Left ventricle myocardium inferior (tissue), 1 donor: ENCODE results near the gene COMP. TPM values are rescaled to one million over a fixed set of nuclear protein-coding genes. Genes with fewer than 3 reads are reported as not detected.

Experiments
- DNase-seq: peaks from one replicate; pipeline ENCODE4 v3.0.0-alpha.2; 2020
- H3K27ac ChIP-seq: fragments of 200-600 bp; replicated peaks from 2 replicates; pipeline ENCODE4 v1.8.0; 2021
- H3K27me3 ChIP-seq: fragments of 200-600 bp; 2 replicates; pipeline ENCODE4 v1.8.0; 2021; ENCODE audit warnings: low read depth
- H3K36me3 ChIP-seq: fragments of 200-600 bp; 2 replicates; pipeline ENCODE4 v1.8.0; 2021
- H3K4me1 ChIP-seq: fragments of 200-600 bp; 2 replicates; pipeline ENCODE4 v1.8.0; 2021
- H3K4me3 ChIP-seq: fragments of 200-600 bp; 2 replicates; pipeline ENCODE4 v1.8.0; 2021; ENCODE audit warnings: mild to moderate bottlenecking, moderate library complexity
- H3K9me3 ChIP-seq: fragments of 200-600 bp; replicated peaks from 2 replicates; pipeline ENCODE4 v1.8.0; 2021
- CTCF ChIP-seq: fragments of 200-600 bp; IDR thresholded peaks from 2 replicates; pipeline ENCODE4 v1.8.0; 2021; ENCODE audit warnings: antibody characterized with exemption, mild to moderate bottlenecking, borderline replicate concordance
- intact Hi-C: fragments of 100-400 bp; cut with micrococcal nuclease; formaldehyde crosslinking; loops from one replicate; pipeline ENCODE4 v1.11.0; 2022
- total RNA-seq: library from RNA; stranded (reverse); fragmentation: NEBNext Ultra II Directional; extraction: Animal tissue kit (Norgen Biotek cat#: 25700); gene quantifications from one replicate; pipeline ENCODE4 v1.2.1, GENCODE V29; 2021
- donor health status: DM: no; HTN: yes; CAD: no; lungs with severe emphysema.

Gene COMP
- total RNA-seq, 1 donor from 2014 or later = 1.2 TPM

DNA sequence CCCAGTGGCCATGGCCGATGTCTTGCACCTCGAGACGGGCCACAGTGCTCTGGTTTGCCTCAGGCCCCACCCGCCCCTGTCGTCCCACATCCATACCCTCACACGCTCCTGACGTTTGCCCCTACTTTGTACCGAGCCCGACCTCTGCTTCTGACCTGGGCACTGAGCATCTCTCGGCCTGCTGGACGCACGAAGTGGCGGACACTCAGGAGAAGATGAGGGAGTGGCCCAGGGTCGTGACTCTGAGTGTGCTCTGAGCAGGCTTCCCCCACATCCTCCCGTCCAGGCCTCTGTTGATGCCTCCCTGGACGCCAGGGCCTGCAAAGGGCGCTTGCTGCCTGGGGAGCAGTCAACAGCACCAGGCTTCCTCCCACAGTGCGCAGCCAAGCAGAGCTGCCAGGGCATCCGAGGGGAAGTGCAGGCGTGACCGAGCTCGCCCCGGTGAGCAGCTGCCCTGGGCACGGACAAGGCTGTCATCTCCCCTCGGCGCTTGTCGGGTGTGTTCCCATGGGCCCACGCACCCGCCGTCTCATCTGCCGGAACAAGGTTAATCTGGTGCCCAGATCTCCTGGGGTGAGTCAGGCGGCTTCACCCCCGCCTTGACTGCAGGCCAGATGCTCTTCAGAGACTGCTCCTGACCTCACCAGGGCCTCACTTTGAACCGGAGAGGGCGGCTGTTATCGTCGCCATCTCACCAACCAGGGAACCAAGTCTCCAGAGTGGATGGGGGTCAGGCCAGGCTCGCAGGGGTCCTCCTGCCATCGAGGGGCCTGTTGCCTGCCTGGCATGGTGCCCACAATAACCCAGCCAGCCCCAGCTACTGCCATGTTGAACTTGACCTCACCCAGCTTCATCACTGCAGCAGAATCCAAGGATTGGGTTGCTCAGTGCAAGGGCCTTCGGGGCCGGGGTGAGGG, 27.2 kb downstream of the COMP start:
- Histone ChIP-seq H3K27me3 (no peaks in the 10 kb centered on the region), H3K4me3 (no peak overlapping the region), H3K27ac (no peak overlapping the region), H3K9me3 (no peaks in the 10 kb centered on the region), H3K4me1 (peaks cover 17% of the 10 kb centered on the region), H3K36me3 (no peaks in the 10 kb centered on the region)
- intact Hi-C loops = no loop called here
- TF ChIP-seq CTCF = no peak
- DNase-seq = no peak

GRCh38 chr19:18762125-18763023, 28.7 kb downstream of the COMP start:
- no peaks in the 10 kb centered on the region for H3K27me3 ChIP-seq
- H3K27ac ChIP-seq = peak overlapping the region; percentile 57
- H3K4me1 ChIP-seq = peaks cover 17% of the 10 kb centered on the region
- TF ChIP-seq CTCF = no peak
- intact Hi-C loops = no loop called here
- no peaks in the 10 kb centered on the region for H3K36me3 ChIP-seq
- H3K4me3 ChIP-seq = peak overlapping the region; percentile 32
- peak; percentile 64 for DNase-seq
- H3K9me3 ChIP-seq = no peaks in the 10 kb centered on the region

GRCh38 chr19:18761531-18762110, 29.5 kb downstream of the COMP start:
- TF ChIP-seq CTCF = no peak

GRCh38 chr19:18760440-18761383, 30.4 kb downstream of the COMP start:
- Histone ChIP-seq H3K27ac (no peak overlapping the region), H3K4me1 (peaks cover 17% of the 10 kb centered on the region), H3K27me3 (no peaks in the 10 kb centered on the region), H3K36me3 (peaks cover 9% of the 10 kb centered on the region), H3K9me3 (no peaks in the 10 kb centered on the region), H3K4me3 (no peak overlapping the region)
- no peak for DNase-seq
- intact Hi-C loops = no loop called here
- TF ChIP-seq CTCF = no peak

More at GRCh38 chr19:18761531-18762110, 29.5 kb downstream of the COMP start:
- Histone ChIP-seq H3K27me3 (no peaks in the 10 kb centered on the region), H3K27ac (peak overlapping the region; percentile 57), H3K4me1 (peaks cover 17% of the 10 kb centered on the region), H3K4me3 (no peak overlapping the region), H3K9me3 (no peaks in the 10 kb centered on the region), H3K36me3 (peaks cover 4% of the 10 kb centered on the region)
- DNase-seq = no peak
- intact Hi-C loops = no loop called here
